Activated CD4-positive, CD25-positive, alpha-beta regulatory T cell treated with anti-CD3 and anti-CD28 coated beads, Interleukin-2, amount 50 U/mL, for 16 hours (primary cell): ENCODE results near the gene RAMP2.

ENCODE experiments used
- DNase-seq: peaks from one replicate; pipeline ENCODE4 v3.0.0-alpha.2; 2020; ENCODE audit warnings: low read depth, low spot score

Gene RAMP2

DNA sequence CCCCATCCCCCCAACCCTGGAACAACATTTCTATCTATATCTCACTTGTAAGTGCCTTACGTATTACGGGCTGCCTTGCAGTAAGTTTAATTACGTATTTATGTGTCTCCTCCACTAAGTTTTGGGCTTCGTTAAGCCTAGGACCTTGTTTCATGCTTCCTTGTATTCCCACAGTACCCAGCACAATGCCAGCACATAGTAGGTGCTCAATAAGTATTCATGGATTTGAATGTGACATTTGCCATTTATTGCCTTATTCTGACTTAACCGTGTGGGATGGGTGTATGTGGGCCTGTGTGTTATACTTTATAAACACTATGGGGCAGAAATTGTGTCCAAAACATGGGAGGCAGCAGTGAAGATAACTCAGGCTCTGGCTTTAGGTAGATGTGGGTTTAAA lies 31.5 kb downstream of the RAMP2 start:
- DNase-seq = no peak

DNA sequence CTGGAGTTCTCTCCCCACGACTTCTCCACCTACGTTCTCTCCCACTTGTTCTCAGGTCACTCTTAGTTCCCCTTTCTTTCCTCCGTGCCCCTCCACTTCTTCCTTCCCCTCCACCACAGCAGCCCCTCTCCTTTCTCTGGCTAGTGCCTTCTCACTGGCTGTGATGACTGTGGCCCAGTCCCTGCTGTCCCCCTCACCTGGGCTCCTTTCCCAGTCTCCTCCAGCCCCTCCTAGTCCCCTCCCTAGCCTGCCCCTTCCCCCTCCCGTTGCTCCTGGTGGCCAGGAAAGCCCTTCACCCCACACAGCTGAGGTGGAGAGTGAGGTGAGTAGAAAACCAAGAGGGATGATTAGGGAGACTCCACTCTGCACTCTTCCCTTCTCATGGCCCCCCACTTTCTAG lies 34.0 kb downstream of the RAMP2 start:
- no peak for DNase-seq

DNA sequence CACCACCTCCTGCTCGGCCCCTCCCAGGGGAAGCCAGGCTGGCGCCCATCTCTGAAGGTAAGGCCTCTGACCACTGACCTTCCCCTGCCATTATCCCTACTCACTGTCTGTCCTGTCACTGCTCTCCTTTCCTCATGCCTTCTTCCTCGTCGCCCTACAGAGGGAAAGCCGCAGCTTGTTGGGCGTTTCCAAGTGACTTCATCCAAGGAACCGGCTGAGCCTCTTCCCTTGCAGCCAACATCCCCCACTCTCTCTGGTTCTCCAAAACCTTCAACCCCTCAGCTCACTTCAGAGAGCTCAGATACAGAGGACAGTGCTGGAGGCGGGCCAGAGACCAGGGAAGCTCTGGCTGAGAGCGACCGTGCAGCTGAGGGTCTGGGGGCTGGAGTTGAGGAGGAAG lies 34.4 kb downstream of the RAMP2 start:
- DNase-seq = no peak

- no peak for DNase-seq
These were observed 35.2 kb downstream of the RAMP2 start for GRCh38 chr17:42796066-42796758.

- no peak for DNase-seq
These were observed 36.3 kb downstream of the RAMP2 start for GRCh38 chr17:42797067-42798007.

DNA sequence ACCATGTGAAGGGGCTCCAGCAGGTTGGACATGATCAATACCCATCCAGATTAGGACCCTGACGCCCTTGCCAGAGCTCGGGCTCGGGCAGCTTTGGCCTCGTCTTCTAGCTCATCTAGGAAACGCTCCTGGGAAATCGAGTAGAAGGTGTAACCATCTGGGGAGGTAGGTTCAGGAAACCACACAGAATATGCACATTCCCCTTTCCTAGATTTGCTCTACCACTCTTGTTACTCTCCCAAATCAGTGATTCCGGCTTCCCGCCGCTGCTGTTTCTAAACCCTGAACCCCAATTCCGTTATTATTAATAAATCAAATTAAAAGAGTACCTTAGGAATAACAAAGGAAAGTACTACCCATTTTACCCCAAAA lies 37.0 kb downstream of the RAMP2 start:
- DNase-seq = no peak

GRCh38 chr17:42798383-42799380 lies 37.7 kb downstream of the RAMP2 start, which contains the start of the genes CNTD1 and COA3:
TSS of gene CNTD1 (plus strand) at chr17:42798861. CDS start at chr17:42799068, 207 bp downstream.
TSS of gene COA3 (minus strand) at chr17:42798704. CDS start at chr17:42798681, 23 bp downstream.
- DNase-seq = peak; percentile 58

DNA sequence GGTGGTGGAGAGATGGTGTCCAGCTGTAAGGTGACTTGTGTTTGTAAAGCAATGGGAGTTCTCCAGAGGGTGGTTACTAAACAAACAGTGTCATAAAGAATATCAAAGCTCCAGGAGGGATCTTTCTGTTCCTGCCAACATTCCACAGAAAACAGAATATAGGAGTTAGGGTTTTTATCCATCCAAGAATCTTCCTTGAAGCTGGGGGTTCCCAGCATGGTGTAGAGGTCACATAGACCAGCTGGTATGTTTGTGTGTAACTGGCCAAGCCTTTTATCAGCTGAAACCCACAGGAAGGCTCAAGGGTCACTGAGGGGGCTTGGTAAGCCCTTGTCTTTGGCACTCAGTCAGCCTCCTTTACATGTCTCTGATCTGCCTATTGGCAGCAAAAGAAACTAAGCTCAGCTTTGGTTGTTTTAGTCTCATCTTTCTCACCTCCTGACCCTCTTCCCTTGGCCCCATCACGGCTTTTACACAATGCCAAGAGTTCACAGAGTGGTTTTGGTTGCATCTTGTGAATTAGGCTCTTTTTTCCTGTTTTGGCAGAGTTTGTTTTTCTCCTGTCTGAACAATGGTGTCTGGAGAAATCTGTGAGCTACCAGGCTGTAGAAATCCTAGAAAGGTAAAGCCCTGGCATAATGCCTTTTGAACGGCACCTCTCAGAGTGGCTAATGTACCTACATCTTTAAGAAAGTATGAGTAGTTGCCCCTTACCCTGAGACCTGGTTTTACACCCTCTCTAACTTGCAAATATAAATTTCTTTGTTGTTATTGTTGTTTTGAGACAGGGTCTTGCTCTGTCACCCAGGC lies 42.3 kb downstream of the RAMP2 start:
- no peak for DNase-seq

- DNase-seq = no peak
These were observed 43.9 kb downstream of the RAMP2 start for GRCh38 chr17:42804918-42805367.

- DNase-seq = no peak
These were observed 45.2 kb downstream of the RAMP2 start for GRCh38 chr17:42806249-42806648.

GRCh38 chr17:42809250-42809649 lies 48.2 kb downstream of the RAMP2 start:
- no peak for DNase-seq
